ENCODE measurements around the gene TRAPPC3.

GRCh38 chr1:36137226-36137625 is 12.1 kb downstream of the TRAPPC3 start:
- TF ChIP-seq HNRNPLL (IDR thresholded peaks at IDR 0.05; ENCODE audit: low read depth, low read length, poor library complexity, severe bottlenecking) = no peak
- no peak for TF ChIP-seq CTCF (IDR thresholded peaks at IDR 0.05 in 2 of 3, conservative IDR thresholded peaks at IDR 0.05 in 1 of 3; ENCODE audit: insufficient read depth in 2 of 3, low read depth in 1 of 3, low read length in 3 of 3)
- no peak for TF ChIP-seq SIN3A (IDR thresholded peaks at IDR 0.05; ENCODE audit: borderline replicate concordance in 2 of 2, control insufficient read depth in 1 of 2, low read depth in 2 of 2, low read length in 2 of 2)
- TF ChIP-seq ZNF217 (CRISPR knock-in tag; IDR thresholded peaks at IDR 0.05) = no peak
- TF ChIP-seq NBN (IDR thresholded peaks at IDR 0.05; ENCODE audit: low read depth) = no peak
- no peak for TF ChIP-seq STAG1 (CRISPR knock-in tag; IDR thresholded peaks at IDR 0.05; ENCODE audit: borderline replicate concordance)
- no peak for TF ChIP-seq LARP7 (IDR thresholded peaks at IDR 0.05)
- no peak for TF ChIP-seq RAD21 (CRISPR knock-in tag; conservative IDR thresholded peaks at IDR 0.05 in 1 of 2, IDR thresholded peaks at IDR 0.05 in 1 of 2)
- no peak for TF ChIP-seq ZKSCAN1 (IDR thresholded peaks at IDR 0.05; ENCODE audit: low read depth, low read length)
- TF ChIP-seq MYNN (IDR thresholded peaks at IDR 0.05) = no peak
- TF ChIP-seq MYNN (CRISPR knock-in tag; IDR thresholded peaks at IDR 0.05) = no peak
- no peak for TF ChIP-seq GATAD2A (IDR thresholded peaks at IDR 0.05)
- TF ChIP-seq IRF1 (CRISPR knock-in tag; IDR thresholded peaks at IDR 0.05; ENCODE audit: borderline replicate concordance) = no peak
- TF ChIP-seq BRF2 (IDR thresholded peaks at IDR 0.05; ENCODE audit: borderline replicate concordance, insufficient read depth, insufficient read length) = no peak
- TF ChIP-seq SETDB1 (IDR thresholded peaks at IDR 0.05; ENCODE audit: low read length) = no peak

Measured in K562 (cell line).